Measurements from ENCODE around the gene FAM216B.

DNA sequence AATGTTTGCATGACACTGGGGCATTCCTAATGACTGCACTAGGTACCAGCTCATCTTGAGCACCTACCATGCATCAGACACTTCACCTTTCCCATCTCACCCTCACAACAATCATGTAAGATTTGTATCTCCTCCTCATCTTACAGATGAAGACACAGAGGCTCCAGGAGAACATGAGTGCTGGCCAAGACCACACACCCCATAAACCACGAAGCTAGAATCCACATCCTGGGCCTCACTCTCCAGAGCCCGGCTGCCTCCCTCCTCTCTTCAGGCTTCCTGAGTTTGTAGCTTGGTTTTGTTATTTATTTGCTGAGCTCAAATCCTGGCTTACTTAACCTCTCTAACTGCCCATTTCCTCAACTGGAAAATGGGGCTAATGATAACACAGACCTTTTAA is 25.9 kb downstream of the FAM216B start:
- TF ChIP-seq, protein P1, sequence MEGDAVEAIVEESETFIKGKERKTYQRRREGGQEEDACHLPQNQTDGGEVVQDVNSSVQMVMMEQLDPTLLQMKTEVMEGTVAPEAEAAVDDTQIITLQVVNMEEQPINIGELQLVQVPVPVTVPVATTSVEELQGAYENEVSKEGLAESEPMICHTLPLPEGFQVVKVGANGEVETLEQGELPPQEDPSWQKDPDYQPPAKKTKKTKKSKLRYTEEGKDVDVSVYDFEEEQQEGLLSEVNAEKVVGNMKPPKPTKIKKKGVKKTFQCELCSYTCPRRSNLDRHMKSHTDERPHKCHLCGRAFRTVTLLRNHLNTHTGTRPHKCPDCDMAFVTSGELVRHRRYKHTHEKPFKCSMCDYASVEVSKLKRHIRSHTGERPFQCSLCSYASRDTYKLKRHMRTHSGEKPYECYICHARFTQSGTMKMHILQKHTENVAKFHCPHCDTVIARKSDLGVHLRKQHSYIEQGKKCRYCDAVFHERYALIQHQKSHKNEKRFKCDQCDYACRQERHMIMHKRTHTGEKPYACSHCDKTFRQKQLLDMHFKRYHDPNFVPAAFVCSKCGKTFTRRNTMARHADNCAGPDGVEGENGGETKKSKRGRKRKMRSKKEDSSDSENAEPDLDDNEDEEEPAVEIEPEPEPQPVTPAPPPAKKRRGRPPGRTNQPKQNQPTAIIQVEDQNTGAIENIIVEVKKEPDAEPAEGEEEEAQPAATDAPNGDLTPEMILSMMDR (IDR thresholded peaks at IDR 0.05), result no peak
- TF ChIP-seq EP300 (IDR thresholded peaks at IDR 0.05) (no peak), POLR2A (IDR thresholded peaks at IDR 0.05) (no peak), POLR2AphosphoS5 (IDR thresholded peaks at IDR 0.05) (no peak)
